Right ventricle myocardium inferior (tissue), 1 donor: ENCODE results near the gene ABHD11. TPM values are rescaled to one million over a fixed set of nuclear protein-coding genes. Genes with fewer than 3 reads are reported as not detected.

Experiments used
- ATAC-seq: fragments of 200-7000 bp; cut with Tn5 transposase; one replicate; pipeline ENCODE4 v1.9.1; 2020; ENCODE audit warnings: mild to moderate bottlenecking, moderate library complexity
- DNase-seq: peaks from one replicate; pipeline ENCODE4 v3.0.0; 2021; ENCODE audit errors: missing footprints
- intact Hi-C: fragments of 100-400 bp; cut with DNase I; formaldehyde crosslinking; loops from one replicate; pipeline ENCODE4 v1.11.0; 2022
- total RNA-seq: library from RNA; stranded (reverse); fragmentation: NEBNext Ultra II Directional; extraction: Animal tissue kit (Norgen Biotek cat#: 25700); gene quantifications from one replicate; pipeline ENCODE4 v1.2.1, GENCODE V29; 2021
- donor health status: DM: no; HTN: yes; CAD: no; lungs with severe emphysema.

The ABHD11 gene
- total RNA-seq, 1 donor from 2014 or later = 21.5 TPM

DNA sequence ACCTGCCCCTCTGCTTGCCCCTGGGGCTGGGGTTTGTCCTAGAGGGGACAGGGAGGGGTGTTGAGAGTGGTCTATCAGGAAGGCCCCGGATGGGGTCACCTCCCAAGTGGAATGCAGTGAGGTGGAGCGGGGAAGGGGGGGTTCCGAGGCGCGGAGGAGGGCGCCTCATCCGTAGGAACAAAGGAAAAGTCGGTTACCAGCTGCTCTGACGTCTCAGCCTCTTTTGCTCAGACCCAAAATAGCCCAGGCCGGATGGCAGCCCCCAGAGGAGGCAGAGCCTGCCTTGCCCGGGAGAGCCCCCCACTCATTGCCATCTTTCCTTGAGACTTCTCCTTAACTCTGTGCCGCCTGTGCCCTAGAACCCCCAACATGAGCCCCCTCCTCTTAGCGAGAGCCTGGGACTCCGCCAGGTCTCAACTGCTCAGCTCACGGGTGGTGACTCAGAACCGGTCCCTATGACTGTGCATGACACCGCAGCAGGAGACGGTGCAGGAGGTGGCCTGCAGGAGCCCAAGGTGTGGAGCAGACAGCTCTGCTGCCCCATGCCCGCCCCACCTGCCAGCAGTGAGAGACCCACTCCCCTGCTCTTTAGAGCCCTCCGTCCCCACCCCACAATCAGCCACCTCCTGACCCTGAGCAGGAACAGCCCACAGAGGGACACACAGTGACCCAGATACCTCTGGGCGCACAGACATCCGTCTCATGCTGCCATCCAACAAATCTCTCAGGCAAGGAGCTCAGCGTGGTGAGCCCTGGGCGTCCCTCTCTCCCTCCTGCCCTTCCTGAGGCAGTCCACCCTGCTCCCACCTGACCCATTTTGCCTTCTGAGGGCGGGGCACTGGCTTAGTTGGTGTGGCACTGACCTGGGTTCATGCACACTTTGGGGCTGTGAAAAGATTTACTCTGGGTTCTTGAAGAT lies 32.2 kb downstream of the ABHD11 start:
- DNase-seq (peak; percentile 50), ATAC-seq (no peak)
- intact Hi-C loops = no loop called here

DNA sequence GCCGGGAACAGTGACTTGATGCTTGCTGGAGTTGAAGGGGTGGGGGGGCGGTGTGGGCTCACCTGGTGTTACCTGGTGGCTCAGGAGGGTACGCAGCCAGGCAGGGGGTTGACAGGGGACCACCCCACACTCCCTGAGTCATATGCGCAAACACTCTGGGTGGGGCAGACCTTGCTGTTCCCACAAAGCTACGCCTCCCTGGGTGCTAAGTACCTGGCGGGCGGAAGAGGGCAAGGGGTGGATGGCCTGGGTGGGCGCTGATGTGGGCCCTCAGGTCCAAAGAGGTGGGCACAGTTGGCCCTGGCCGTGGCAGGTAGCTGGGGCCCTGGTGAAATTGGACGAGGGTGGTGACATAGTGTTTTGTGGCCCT lies 33.1 kb downstream of the ABHD11 start:
- ATAC-seq (no peak), DNase-seq (peak; percentile 1)
- intact Hi-C loops = no loop called here

DNA sequence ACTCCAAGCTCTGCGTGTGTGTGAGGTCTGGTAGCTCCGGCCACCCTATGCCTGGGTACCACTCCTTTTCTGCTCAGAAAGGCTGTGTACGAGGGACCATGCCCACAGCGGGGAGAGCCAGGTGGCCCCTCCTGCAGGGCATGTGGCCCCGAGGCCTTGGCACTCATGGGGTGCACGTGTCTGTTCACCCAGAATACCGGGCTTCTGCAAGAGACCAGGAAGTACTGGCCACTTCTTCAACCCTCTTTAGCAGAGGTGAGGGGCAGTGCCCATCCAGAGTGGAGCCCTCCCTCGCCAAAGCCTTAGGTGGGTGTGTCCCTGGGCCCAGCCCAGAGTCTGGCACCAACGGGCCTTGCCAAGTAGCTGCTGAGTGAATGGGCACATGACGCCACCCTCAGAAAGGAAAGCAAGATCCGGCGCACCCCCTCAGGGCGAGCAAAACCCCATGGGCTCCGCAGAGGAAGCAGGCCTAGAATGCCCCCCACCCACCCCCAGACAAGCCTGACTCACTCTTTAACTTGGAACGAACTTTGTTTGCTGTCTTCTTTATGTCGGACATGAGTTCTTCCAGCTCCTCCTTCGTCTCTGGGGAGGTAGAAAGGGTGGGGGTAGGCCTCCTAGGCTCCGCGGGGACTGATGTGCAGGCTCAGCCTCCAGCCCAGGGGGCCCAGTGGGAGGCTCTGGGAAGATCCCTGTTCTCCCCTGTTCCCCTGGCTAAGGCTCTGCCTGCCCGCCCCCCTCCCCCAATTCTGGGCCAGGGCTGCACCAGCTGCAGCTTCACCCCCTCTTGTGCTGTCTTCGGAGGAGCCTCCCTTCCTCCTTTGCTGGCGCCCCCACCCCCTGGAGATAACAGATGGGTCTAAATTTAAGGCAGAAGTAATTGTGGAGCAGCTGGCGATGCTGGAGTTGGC lies 33.7 kb downstream of the ABHD11 start:
- ATAC-seq (no peak), DNase-seq (peak; percentile 60)

DNA sequence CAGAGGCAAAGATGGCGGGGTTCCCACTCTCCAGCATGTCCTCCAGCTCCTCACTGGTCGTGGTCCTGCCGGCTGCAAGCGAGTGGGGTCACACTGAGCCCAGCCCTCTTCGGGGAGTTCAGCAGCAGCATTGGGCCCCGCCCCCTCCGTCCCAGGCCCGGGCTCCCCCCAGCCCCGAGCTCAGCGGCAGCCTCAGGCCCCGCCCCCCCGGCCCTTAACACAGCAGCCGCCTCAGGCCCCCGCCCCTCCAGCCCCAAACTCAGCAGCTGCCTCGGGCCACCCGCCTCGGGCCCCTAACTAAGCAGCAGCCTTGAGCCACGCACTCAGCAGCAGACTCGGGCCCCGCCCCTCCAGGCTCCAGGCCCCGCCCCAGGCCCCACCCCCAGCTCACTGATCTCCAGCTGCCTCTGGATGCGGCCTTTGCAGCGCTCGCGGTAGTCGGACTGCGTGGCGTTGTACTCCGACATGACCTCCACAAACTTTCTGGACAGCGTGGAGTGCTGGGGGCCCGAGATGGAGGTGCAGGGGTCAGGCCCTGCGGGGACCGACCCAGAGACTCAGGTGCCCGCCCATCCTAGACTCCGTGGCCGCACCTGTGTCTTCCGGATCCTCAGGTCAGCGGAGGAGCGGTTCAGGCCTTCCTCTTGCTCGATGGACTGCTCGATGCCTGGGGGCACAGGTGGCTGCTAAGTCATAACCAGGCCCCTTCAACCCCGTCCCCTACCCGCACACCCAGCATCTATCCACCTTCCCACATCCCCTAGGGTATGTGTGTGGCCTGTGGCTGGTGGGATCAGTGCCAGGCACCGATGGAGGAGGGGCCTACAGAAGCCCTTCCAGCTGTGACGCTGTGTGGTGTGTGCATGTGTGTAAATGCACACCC lies 34.6 kb downstream of the ABHD11 start:
- peak; percentile 68 for DNase-seq
- peak; percentile 49 for ATAC-seq
- intact Hi-C loops = no loop called here

More for the DNA sequence above, 33.7 kb downstream of the ABHD11 start:
- intact Hi-C loops = no loop called here

DNA sequence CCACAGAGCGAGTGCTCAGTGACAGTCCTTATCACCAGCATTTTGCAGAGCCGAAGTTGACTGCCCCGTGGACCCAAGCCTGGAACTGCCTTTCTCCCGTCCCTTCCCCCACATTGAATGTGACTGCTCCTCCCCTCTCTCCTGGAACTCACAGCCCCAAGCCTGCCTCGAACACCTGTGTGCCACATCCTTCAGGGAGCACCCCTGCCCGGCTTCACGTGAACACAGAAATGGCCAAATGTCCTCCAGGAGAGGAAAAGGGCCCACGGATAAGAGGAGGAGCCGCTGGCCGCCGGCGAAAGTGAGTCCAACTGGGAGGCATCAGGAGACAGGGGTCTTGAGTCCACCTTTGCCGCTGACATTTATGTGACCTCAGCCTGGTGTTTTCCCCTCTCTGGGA lies 35.4 kb downstream of the ABHD11 start:
- ATAC-seq (no peak), DNase-seq (no peak)
- intact Hi-C loops = no loop called here

DNA sequence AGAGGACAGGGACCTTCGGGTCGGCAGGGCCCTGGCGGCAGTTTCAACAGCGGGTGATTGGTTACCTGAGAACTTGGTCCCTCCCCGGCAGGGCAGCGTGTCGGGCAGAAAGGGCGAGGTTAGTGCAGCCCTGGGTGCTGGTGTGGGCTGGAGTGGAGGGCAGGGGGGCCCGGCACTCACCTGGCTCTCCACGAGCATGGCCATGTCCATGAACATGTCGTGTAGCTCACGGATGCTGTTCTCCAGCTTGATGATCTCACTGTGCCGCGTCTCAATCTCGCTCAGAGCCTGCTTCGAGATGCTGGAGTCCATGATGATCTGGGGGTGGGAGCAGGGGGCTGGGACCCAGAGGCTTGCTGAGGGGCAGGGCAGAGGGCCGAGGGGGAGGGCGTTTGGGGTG lies 35.9 kb downstream of the ABHD11 start:
- DNase-seq (peak; percentile 45), ATAC-seq (no peak)
- intact Hi-C loops = no loop called here

DNA sequence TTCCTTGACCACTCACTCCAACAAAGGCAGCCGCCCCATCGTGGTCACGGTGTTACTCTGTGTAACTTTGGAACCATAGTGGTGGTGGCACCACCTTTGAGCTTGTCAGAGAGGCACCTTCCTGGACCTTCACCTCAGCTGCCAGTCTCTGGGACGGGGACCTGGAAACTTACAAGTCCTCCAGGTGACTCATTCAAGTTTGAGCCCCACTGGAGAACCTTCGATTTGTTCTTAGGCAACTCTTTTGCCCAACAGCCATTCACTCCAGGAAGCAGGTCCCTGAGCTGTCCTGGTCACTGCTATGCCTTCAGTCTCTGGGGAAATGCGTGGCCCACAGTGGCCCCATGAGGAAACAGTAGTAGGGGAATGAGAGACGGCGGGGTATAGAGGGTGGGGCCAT lies 36.4 kb downstream of the ABHD11 start:
- intact Hi-C loops = no loop called here
- ATAC-seq = no peak

DNA sequence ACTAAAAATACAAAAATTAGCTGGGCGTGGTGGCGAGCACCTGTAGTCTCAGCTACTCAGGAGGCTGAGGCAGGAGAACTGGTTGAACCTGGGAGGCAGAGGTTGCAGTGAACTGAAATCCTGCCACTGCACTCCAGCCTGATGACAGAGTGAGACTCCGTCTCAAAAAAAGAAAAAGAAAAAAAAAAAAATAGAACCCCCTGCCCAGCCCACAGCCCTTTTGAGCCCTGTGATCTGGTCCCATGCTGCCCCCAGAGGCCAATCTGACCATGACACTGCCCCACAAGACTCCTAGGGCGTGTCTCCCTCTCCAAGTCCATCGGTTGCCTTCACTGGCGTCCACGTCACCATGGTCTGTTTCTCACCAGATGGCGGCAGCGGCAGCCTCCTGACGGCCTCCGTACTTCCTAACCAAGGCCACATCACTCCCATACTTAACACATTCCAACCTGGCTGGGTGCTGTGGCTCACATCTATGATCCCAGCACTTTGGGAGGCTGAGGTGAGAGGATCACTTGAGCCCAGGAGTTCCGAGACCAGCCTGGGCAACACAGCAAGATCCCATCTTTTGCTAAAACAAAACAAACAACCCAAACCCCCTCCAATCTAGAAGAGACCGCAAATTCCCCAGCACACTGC lies 37.1 kb downstream of the ABHD11 start:
- intact Hi-C loops = no loop called here
- DNase-seq = peak; percentile 68
- ATAC-seq = no peak

More for the DNA sequence above, 36.4 kb downstream of the ABHD11 start:
- no peak for DNase-seq

DNA sequence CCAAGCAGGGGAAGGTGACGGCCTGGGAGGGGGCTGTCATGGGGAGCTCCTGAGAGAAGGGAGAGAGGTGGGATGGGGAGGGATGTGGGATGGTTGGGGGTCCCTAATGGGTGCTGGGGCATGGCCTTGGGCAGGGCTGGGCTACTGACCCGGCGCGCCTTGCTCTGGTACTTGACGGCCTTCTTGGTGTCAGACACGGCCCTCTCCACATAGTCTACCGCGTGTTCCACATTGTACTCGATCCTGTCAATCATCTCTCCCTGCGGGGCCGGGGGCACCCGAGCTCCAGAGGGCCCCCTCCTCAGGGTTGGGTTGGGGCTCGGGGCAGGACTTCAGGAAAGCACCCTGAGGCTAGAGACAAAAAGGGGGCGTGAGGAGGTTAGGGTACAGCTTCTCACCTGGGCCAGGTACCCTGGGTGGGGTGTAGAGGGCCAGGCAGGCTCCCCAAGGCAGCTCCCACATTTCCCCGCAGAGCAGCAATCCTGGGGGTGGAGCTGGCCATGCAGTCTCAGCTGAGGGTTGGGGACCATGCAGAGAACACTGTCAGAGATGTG lies 37.9 kb downstream of the ABHD11 start:
- no peak for ATAC-seq
- intact Hi-C loops = no loop called here
- DNase-seq = peak; percentile 52

DNA sequence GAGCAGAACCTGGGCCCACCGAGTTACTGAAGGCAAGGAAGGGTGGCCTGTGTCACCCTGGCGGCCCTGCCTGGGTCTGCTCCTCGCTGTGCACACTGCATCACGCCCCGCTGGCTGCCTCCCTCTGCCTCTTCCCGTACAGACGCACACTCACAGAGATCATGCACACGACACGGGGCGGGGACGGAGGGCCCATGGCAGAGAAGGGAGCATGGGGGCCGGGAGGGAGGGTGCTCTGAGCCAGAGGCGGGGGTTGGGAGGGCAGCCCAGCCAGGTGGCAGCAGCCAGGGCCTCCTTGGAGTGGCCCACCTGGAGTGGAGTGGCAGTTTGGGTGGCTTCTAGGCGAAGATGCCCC lies 38.6 kb downstream of the ABHD11 start:
- intact Hi-C loops = no loop called here
- DNase-seq = peak; percentile 31
- ATAC-seq = no peak

DNA sequence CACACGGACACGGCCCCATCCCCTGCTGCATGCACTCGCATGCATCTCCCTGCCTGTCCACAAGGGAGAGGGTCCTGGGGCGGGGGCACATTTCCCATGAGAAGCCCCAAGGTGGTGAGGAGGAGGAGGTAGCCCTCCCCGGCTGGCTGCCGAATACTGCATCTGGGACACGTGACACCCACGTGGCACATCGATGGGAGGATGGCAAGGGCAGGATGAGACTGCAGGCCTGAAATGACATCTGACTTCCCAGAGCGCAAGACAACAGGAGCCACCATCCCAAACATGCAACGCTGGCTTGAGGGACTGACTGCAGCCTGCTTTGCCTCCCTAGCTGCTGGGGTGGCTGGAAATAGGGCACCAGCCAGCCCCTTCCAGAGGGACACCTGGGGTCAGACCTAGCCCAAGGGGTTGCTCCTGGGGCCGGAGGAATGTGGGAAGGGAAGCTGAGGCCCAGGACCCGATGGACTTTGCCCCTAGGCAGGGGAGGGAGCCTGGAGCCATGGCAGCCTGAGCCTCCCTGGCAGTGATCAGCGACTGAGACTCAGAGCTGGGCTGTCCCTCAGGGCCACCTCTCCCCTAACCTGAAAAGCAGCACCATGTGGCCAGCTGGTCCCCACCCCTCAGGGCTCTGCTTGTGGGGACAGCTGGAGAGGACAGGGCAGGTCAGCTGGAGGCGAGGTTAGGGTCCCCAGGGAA lies 39.1 kb downstream of the ABHD11 start:
- peak; percentile 51 for DNase-seq
- intact Hi-C loops = no loop called here
- no peak for ATAC-seq

DNA sequence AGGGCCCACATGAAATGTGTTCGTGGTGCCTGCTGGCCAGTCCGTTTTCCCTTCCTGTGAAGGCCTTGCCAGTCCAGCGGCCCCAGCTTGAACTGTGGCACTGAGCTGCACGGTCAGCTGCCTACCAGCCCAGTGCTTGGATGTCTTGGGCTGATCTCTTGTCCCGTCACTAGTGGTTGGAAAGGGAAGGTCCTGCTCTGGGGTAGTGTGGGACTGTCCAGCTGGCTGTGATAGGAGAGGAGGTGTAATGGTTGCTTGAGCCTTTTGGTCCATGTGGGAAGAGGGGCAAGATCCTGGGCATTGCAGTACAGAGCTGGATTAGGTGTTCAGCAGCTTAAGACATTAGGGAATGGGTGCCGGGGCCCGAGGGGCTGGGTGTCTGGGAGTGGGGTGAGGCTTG lies 40.2 kb downstream of the ABHD11 start:
- no peak for ATAC-seq
- DNase-seq = peak; percentile 18
- intact Hi-C loops = no loop called here

DNA sequence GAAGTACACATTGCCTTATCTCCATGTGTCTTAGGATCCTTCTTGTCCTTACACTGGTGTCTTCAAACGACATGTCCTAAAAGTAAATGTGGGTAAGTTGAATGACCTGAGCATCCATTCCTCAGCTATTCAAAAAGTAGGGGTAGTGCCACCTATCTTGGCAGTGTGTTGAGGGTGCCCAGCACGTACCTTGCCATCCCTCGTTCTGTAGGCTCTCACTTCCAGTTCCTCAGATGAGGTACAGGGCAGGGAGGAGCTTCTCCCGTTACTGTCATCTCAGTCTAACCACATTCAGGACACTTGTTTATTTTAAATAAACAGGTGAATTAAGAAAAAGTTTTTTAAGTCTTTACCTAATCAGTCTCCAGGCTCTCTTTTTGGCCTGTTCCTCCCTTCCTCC lies 42.2 kb downstream of the ABHD11 start:
- DNase-seq = no peak
- intact Hi-C loops = no loop called here
- ATAC-seq = no peak

DNA sequence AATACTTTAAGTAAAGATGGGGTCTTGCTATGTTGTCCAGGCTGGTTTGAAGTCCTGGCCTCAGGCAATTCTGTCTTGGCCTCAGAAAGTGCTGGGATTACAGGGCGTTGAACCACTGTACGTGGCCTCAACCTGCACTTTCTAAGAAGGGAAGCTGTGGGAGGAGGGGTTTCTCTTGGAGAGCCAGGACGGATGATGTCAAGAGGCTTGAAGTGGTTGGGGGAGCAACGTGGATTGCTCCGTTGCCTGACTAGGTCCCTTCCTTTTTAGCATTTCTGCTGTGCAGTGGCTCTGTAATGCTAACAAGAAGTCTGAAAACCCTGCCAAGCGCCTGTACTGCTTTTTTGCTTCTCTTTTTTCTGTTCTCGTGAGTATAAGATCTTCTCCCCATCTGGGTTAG lies 48.0 kb downstream of the ABHD11 start:
- ATAC-seq (no peak), DNase-seq (peak; percentile 8)
- intact Hi-C loops = no loop called here

DNA sequence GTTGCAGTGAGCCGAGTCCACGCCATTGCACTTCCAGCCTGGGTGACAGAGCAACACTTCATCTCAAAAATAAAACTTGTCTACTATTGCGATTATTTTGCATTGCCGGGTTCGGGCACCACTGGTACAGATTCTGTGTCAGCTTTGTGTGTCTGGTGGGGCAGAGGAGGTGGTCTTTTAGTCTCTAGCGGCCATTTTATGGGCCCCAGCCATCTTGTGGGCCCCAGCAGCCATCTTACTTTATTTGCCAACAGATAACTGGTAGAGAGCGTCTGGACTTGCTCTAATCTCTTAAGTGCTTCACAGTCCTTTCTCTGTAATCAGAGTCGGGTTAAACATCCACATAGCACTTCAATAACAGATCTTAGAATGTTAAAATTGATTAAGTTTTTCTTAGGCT lies 50.3 kb downstream of the ABHD11 start:
- intact Hi-C loops = no loop called here
- DNase-seq (peak; percentile 20), ATAC-seq (no peak)
